Stimulated activated CD8-positive, alpha-beta memory T cell treated with anti-CD3 and anti-CD28 coated beads, Interleukin-12 subunit alpha, Interleukin-12 subunit beta, amount 100 ng/mL, for 24 hours (primary cell): ENCODE results near the gene FAM187B.
"Not testable (repeated sequence)": the region's sequence is repeated elsewhere in the genome, so short reads cannot be mapped to it uniquely, and the experiment has no call there.

Experiments
- DNase-seq: peaks from one replicate; pipeline ENCODE4 v3.0.0-alpha.2; 2020; ENCODE audit errors: extremely low read depth

The FAM187B gene

GRCh38 chr19:35213663-35214632 lies 14.6 kb downstream of the FAM187B start:
- peak; percentile 54 for DNase-seq

- no peak for DNase-seq
Measured at GRCh38 chr19:35212241-35212640, 16.3 kb downstream of the FAM187B start.

GRCh38 chr19:35211545-35212230 lies 16.9 kb downstream of the FAM187B start:
- peak; percentile 22 for DNase-seq

- no peak for DNase-seq
Measured at GRCh38 chr19:35209646-35210045, 18.9 kb downstream of the FAM187B start.

- no peak for DNase-seq
Measured at GRCh38 chr19:35208121-35208520, 20.4 kb downstream of the FAM187B start.

GRCh38 chr19:35207391-35207871 lies 21.1 kb downstream of the FAM187B start:
- no peak for DNase-seq

- DNase-seq: no peak
Measured at GRCh38 chr19:35206855-35207254, 21.7 kb downstream of the FAM187B start.

GRCh38 chr19:35206379-35206778 lies 22.2 kb downstream of the FAM187B start:
- DNase-seq: no peak

GRCh38 chr19:35205733-35206323 lies 22.7 kb downstream of the FAM187B start:
- no peak for DNase-seq

GRCh38 chr19:35204799-35205732 lies 23.5 kb downstream of the FAM187B start:
- no peak for DNase-seq

- no peak for DNase-seq
Measured at GRCh38 chr19:35202722-35203688, 25.5 kb downstream of the FAM187B start.

- DNase-seq: no peak
Measured at GRCh38 chr19:35199481-35199880, 29.1 kb downstream of the FAM187B start.

- DNase-seq: not testable (repeated sequence)
Measured at GRCh38 chr19:35196861-35197260, 31.7 kb downstream of the FAM187B start.

GRCh38 chr19:35195830-35196229 lies 32.7 kb downstream of the FAM187B start:
- no peak for DNase-seq

GRCh38 chr19:35194012-35194984 lies 34.2 kb downstream of the FAM187B start:
- no peak for DNase-seq

GRCh38 chr19:35184884-35185283 lies 43.7 kb downstream of the FAM187B start:
- DNase-seq: no peak

GRCh38 chr19:35184267-35184666 lies 44.3 kb downstream of the FAM187B start:
- no peak for DNase-seq

- no peak for DNase-seq
Measured at GRCh38 chr19:35181387-35181786, 47.2 kb downstream of the FAM187B start.

GRCh38 chr19:35179830-35180229 lies 48.7 kb downstream of the FAM187B start:
- no peak for DNase-seq
